K562 (cell line): ENCODE results near the gene CFAP54. TPM values are rescaled to one million over a fixed set of nuclear protein-coding genes. Genes with fewer than 3 reads are reported as not detected.

ENCODE experiments used
- ATAC-seq: fragments of 200-7000 bp; cut with Tn5 transposase; 3 replicates; pipeline ENCODE4 v1.9.1; 2020; ENCODE audit warnings: moderate library complexity
- BruUV-seq: library from RNA; stranded (reverse); fragments of 400-500 nt; replicated peaks from 2 replicates; lab custom pipeline; 2021; lab: Mats Ljungman, UMichigan
- CTCF ChIA-PET: fragments of 300-600 bp; formaldehyde crosslinking; extraction: SDS; loops from one replicate; lab custom pipeline; 2021; ENCODE audit warnings: low intra/inter-chr PET ratio; lab: Yijun Ruan, JAX
- POLR2A ChIA-PET: fragments of 300-600, 350-650 bp; sonication (Branson Sonifier 250); formaldehyde crosslinking; extraction: SDS; loops from one replicate; lab custom pipeline; 2021; ENCODE audit warnings: antibody characterized with exemption, inconsistent platforms; lab: Yijun Ruan, JAX
- DNase-seq, 4 experiments: peaks; one replicate each; pipeline versions ENCODE4 v3.0.0 to v3.0.0-alpha.2; 2011 to 2018; ENCODE audit warnings: low spot score in 3 of 4, mixed read lengths in 3 of 4; ENCODE audit errors: extremely low read depth in 1 of 4
- FAIRE-seq: peaks from 2 replicates; lab custom pipeline; 2011; peaks lifted over from hg19 to GRCh38; lab: Jason Lieb, UNC
- H2AFZ ChIP-seq: 2 replicates; pipeline ENCODE4 v1.6.0; 2011; ENCODE audit warnings: low read depth, low read length, control low read depth, inconsistent platforms
- H3K27ac ChIP-seq: fragments of 200-600 bp; 3 replicates; pipeline ENCODE4 v1.8.0; 2011; ENCODE audit warnings: low read depth, mild to moderate bottlenecking, control low read depth, inconsistent platforms, low read length, moderate library complexity, mixed read lengths; ENCODE audit errors: extremely low read depth
- H3K27me3 ChIP-seq, 2 experiments: fragments of 300-600 bp in 1 of 2; 2 replicates in 1 of 2; 3 replicates in 1 of 2; pipeline versions ENCODE4 v1.6.0 to v1.8.0; 2011; ENCODE audit warnings: inconsistent platforms in 2 of 2, low read length in 2 of 2, mild to moderate bottlenecking in 1 of 2, mixed read lengths in 1 of 2, moderate library complexity in 1 of 2; ENCODE audit not compliant: control insufficient read depth in 2 of 2, insufficient read depth in 2 of 2
- H3K36me3 ChIP-seq: fragments of 300-600 bp; 3 replicates; pipeline ENCODE4 v1.8.0; 2011; ENCODE audit warnings: mild to moderate bottlenecking, low read length, inconsistent platforms; ENCODE audit not compliant: control insufficient read depth, insufficient read depth
- H3K4me1 ChIP-seq, 2 experiments: fragments of 200-600 bp in 1 of 2; replicated peaks in 1 of 2; 2 replicates in 1 of 2; 3 replicates in 1 of 2; pipeline versions ENCODE4 v1.5.1 to v1.8.0; 2011; ENCODE audit warnings: inconsistent platforms in 2 of 2, low read length in 2 of 2, mild to moderate bottlenecking in 1 of 2, mixed read lengths in 1 of 2, moderate library complexity in 1 of 2; ENCODE audit not compliant: control insufficient read depth in 2 of 2, insufficient read depth in 2 of 2
- H3K4me2 ChIP-seq: 2 replicates; pipeline ENCODE4 v1.6.1; 2011; ENCODE audit warnings: low read length, control low read depth, inconsistent platforms, mixed read lengths; ENCODE audit not compliant: insufficient read depth
- H3K4me3 ChIP-seq: fragments of 200-600 bp; sonication (generic), shearing (Covaris generic); 2 replicates; pipeline ENCODE4 v1.5.1; 2016; ENCODE audit warnings: control low read depth, inconsistent platforms
- H3K79me2 ChIP-seq: fragments of 200-600 bp; 3 replicates; pipeline ENCODE4 v1.8.0; 2011; ENCODE audit warnings: low read length, inconsistent platforms; ENCODE audit not compliant: control insufficient read depth, insufficient read depth
- H3K9ac ChIP-seq, 2 experiments: 2 replicates each; pipeline versions ENCODE4 v1.6.0 to v1.6.1; 2011; ENCODE audit warnings: low read depth in 2 of 2, low read length in 2 of 2, control low read depth in 1 of 2, inconsistent platforms in 1 of 2, mild to moderate bottlenecking in 1 of 2, mixed read lengths in 1 of 2; ENCODE audit not compliant: insufficient read depth in 1 of 2
- H3K9me1 ChIP-seq: one replicate; pipeline ENCODE4 v1.6.0; 2011; ENCODE audit warnings: inconsistent platforms, mild to moderate bottlenecking, low read length, moderate library complexity; ENCODE audit not compliant: control insufficient read depth, insufficient read depth
- H3K9me3 ChIP-seq: replicated peaks from 2 replicates; pipeline ENCODE4 v1.5.1; 2011; ENCODE audit warnings: low read depth, low read length, inconsistent platforms; ENCODE audit not compliant: control insufficient read depth, insufficient read depth
- H4K20me1 ChIP-seq: replicated peaks from 2 replicates; pipeline ENCODE4 v1.6.1; 2011; ENCODE audit warnings: low read length, inconsistent platforms, mixed read lengths; ENCODE audit not compliant: control insufficient read depth, insufficient read depth
- ASH1L ChIP-seq: fragments of 450-650 bp; IDR thresholded peaks from 2 replicates; pipeline ENCODE4 v1.6.1; 2018; ENCODE audit warnings: borderline replicate concordance, mild to moderate bottlenecking, low read depth; ENCODE audit not compliant: partially characterized antibody
- CAMTA2 ChIP-seq: fragments of 250-450 bp; sonication (Bioruptor Pico); conservative IDR thresholded peaks from 2 replicates; pipeline ENCODE4 v1.5.1; 2022
- CBX1 ChIP-seq: sonication (generic); IDR thresholded peaks from 2 replicates; pipeline ENCODE4 v1.6.1; 2016; ENCODE audit warnings: antibody characterized with exemption, low read depth, mild to moderate bottlenecking
- CCNT2 ChIP-seq: IDR thresholded peaks from 2 replicates; pipeline ENCODE4 v1.6.1; 2011; ENCODE audit warnings: borderline replicate concordance, low read depth, mild to moderate bottlenecking, moderate library complexity, mixed read lengths, low read length; ENCODE audit not compliant: insufficient read length; ENCODE audit errors: extremely low read depth
- CEBPG ChIP-seq, 3 experiments: fragments of 200-800 bp in 1 of 3; sonication (Bioruptor generic) in 1 of 3; sonication (generic) in 1 of 3; formaldehyde crosslinking in 1 of 3; IDR thresholded peaks in 2 of 3; conservative IDR thresholded peaks in 1 of 3; 2 replicates each; pipeline versions ENCODE4 v1.6.1 to v1.8.0; 2016 to 2022; ENCODE audit warnings: missing compliant biosample characterization in 2 of 3, missing genetic modification characterization in 2 of 3, mild to moderate bottlenecking in 1 of 3, missing genetic modification reagents in 1 of 3
- FOXO4 ChIP-seq: fragments of 450-650 bp; formaldehyde crosslinking; IDR thresholded peaks from 2 replicates; pipeline ENCODE4 v1.4.0; 2020; ENCODE audit warnings: mild to moderate bottlenecking, moderate library complexity
- KLF10 ChIP-seq: fragments of 250-450 bp; sonication (Bioruptor Pico); IDR thresholded peaks from 2 replicates; pipeline ENCODE4 v1.6.1; 2021; ENCODE audit warnings: matching md5 sums
- MED1 ChIP-seq: sonication (generic); formaldehyde crosslinking; IDR thresholded peaks from 2 replicates; pipeline ENCODE4 v1.8.1; 2023; ENCODE audit warnings: missing genetic modification reagents, borderline replicate concordance
- PHB2 ChIP-seq: fragments of 450-650 bp; IDR thresholded peaks from 2 replicates; pipeline ENCODE4 v1.6.1; 2017; ENCODE audit warnings: low read depth
- PKNOX1 ChIP-seq: fragments of 450-650 bp; IDR thresholded peaks from 2 replicates; pipeline ENCODE4 v1.6.1; 2016
- PML ChIP-seq: IDR thresholded peaks from 2 replicates; pipeline ENCODE4 v1.6.1; 2012; ENCODE audit warnings: low read length, inconsistent platforms
- POU5F1 ChIP-seq: fragments of 150-350 bp; IDR thresholded peaks from 2 replicates; pipeline ENCODE4 v1.6.1; 2014; ENCODE audit warnings: borderline replicate concordance, low read length, low read depth, mild to moderate bottlenecking; ENCODE audit not compliant: partially characterized antibody
- PYGO2 ChIP-seq: fragments of 450-650 bp; IDR thresholded peaks from 2 replicates; pipeline ENCODE4 v1.6.1; 2016; ENCODE audit warnings: mild to moderate bottlenecking, missing genetic modification characterization, moderate library complexity, missing compliant biosample characterization
- SIRT6 ChIP-seq: IDR thresholded peaks from one replicate; pipeline ENCODE4 v1.6.1; 2012; ENCODE audit warnings: low read depth, mild to moderate bottlenecking, control low read depth, inconsistent platforms, low read length, moderate library complexity
- SMAD3 ChIP-seq: fragments of 450-650 bp; formaldehyde crosslinking; conservative IDR thresholded peaks from 2 replicates; pipeline ENCODE4 v1.4.0; 2020; ENCODE audit warnings: mild to moderate bottlenecking
- TBP ChIP-seq: optimal IDR thresholded peaks from 2 replicates; pipeline ENCODE3; 2011; ENCODE audit warnings: low read depth, low read length, improper control_type of control experiment
- ZNF395 ChIP-seq: fragments of 200-800 bp; sonication (Bioruptor generic); IDR thresholded peaks from 2 replicates; pipeline ENCODE4 v1.6.1; 2017; ENCODE audit warnings: missing genetic modification characterization, missing compliant biosample characterization
- ZNF75A ChIP-seq: fragments of 450-650 bp; formaldehyde crosslinking; IDR thresholded peaks from 2 replicates; pipeline ENCODE4 v1.4.0; 2020; ENCODE audit warnings: mild to moderate bottlenecking
- in situ Hi-C: fragments of 300-500 bp; cut with MboI; formaldehyde crosslinking; loops from 4 replicates; pipeline ENCODE4 v1.15.0; 2018; ENCODE audit warnings: inconsistent platforms, mixed read lengths
- intact Hi-C: fragments of 100-400 bp; cut with micrococcal nuclease; formaldehyde crosslinking; loops from 2 replicates; pipeline ENCODE4 v1.14.2; 2022
- polyA plus RNA-seq, 8 experiments: library from polyadenylated mRNA; depleted of rRNA in 4 of 8; stranded (reverse) in 5 of 8; unstranded in 3 of 8; fragments of >200 nt; fragmentation: Nextera tagmentation in 2 of 8; fragmentation: Illumina TruSeq in 1 of 8; extraction: Ambion mirVana in 2 of 8; extraction: Trizol in 1 of 8; gene quantifications; 2 replicates each; pipeline versions ENCODE4 v1.2.1 to v1.2.3, GENCODE V29; 2011 to 2014; ENCODE audit warnings: inconsistent platforms in 1 of 8, missing spikeins in 1 of 8
- total RNA-seq, 7 experiments: library from RNA; depleted of rRNA in 6 of 7; stranded (reverse); fragments of >200 nt in 6 of 7; fragmentation: Illumina TruSeq in 2 of 7; extraction: Trizol in 2 of 7; gene quantifications; 2 replicates each; pipeline versions ENCODE4 v1.2.1 to v1.2.3, GENCODE V29; 2011 to 2021; ENCODE audit warnings: low replicate concordance in 1 of 7

Gene CFAP54
- total and polyA plus RNA-seq, 9 of the 15 experiments (the other 6 are each of a cell fraction or from before 2014, with no cell fraction given), result 0.03 to 0.23 (median 0.10) TPM; not detected in 3

- no peak for FAIRE-seq
- ChIA-PET CTCF (no interaction called here), POLR2A (interaction anchor here (0.6 kb wide), 1 partner anchor 731 kb away, joined by 3 read pairs; no protein-coding TSS in a partner anchor)
These were observed 383.6 kb downstream of the CFAP54 start for GRCh38 chr12:96872961-96873360.

More at GRCh38 chr12:96872961-96873360, 383.6 kb downstream of the CFAP54 start:
- Histone ChIP-seq H3K79me2 (no peaks in the 10 kb centered on the region), H3K27me3 (peaks cover 2 to 3% of the 10 kb centered on the region in 2 experiments; a peak in 2 of 5 replicates), H3K4me3 (no peak overlapping the region), H3K4me2 (no peak overlapping the region), H3K9ac (no peak overlapping the region), H3K4me1 (no peaks in the 10 kb centered on the region), H3K9me3 (no peaks in the 10 kb centered on the region), H3K36me3 (no peaks in the 10 kb centered on the region), H3K9me1 (no peaks in the 10 kb centered on the region), H2AFZ (no peak overlapping the region)
- intact Hi-C loops (no loop called here), in situ Hi-C loops (no loop called here)
- DNase-seq (no peak), ATAC-seq (no peak)
- no TSS peak for BruUV-seq
- TF ChIP-seq POU5F1 (no peak), ZNF395 (CRISPR knock-in tag) (no peak), SMAD3 (CRISPR knock-in tag) (no peak), PML (no peak), FOXO4 (no peak), SIRT6 (no peak), CAMTA2 (CRISPR knock-in tag) (no peak), CEBPG (CRISPR knock-in tag; IDR thresholded peaks at IDR 0.05) (no peak), CEBPG (tag; conservative IDR thresholded peaks at IDR 0.05 in 1 of 2, IDR thresholded peaks at IDR 0.05 in 1 of 2) (no peak), PYGO2 (tag) (no peak), PHB2 (no peak), MED1 (CRISPR knock-in tag) (no peak), ASH1L (no peak), ZNF75A (no peak), CBX1 (no peak), KLF10 (CRISPR knock-in tag) (no peak), TBP (no peak), PKNOX1 (no peak), CCNT2 (no peak)
- TF ChIP-seq, all 486 proteins: peak for 0
- no peak overlapping the region for H3K27ac ChIP-seq
- no peaks in the 10 kb centered on the region for H4K20me1 ChIP-seq
